ENCODE results near the gene PTPN2.

DNA sequence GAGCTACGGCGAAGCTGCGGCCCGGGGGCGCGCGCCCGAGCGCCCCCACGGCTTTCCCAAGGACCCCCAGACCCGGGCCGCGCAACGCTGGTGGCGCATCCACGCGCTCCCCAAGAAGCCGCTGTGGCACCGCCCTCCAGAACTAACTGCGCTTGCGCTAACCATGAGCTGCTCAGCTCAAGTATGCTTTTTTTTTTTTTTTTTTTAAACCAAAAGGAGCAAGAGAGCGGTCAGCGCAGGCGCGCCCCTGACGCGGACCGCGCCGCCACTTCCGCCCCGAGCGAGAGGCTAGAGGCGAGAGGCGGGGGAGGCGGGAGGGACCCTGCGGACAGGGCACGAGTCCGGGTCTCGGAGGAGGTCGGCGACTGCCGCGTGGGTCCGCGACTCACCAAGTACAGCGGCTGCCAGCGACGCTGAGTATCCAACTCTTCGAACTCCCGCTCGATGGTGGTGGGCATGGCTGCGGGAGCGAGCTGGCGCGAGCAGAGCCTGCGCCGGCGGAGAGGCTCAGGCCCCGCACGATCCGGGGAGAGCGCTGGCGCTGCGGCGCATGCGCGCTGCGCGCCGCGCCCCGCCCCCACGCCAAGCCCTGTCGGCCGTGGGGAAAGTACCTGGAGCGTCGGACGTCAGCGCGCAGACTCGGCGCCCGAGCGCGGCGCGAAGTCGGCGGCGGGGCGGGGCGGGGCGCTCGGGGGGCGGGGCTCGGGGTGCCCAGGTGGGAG is at the start of gene PTPN2:
- TF ChIP-seq CTCF (conservative IDR thresholded peaks at IDR 0.05; ENCODE audit: low read depth in 2 of 2) (no peak), ETS1 (IDR thresholded peaks at IDR 0.05) (no peak), EZH2phosphoT487 (IDR thresholded peaks at IDR 0.05; ENCODE audit: unreplicated experiment) (no peak)

Data from GM23338 (cell line).